ENCODE measurements around the gene POLN.

- no peak for TF ChIP-seq CTCF (conservative IDR thresholded peaks at IDR 0.05)
- no peak for TF ChIP-seq EZH2 (IDR thresholded peaks at IDR 0.05; ENCODE audit: low read depth)
Measured at GRCh38 chr4:2163311-2163821, 78.6 kb downstream of the POLN start.

Data from PC-9 (cell line).